Measurements from ENCODE around the gene RASIP1. TPM values are rescaled to one million over a fixed set of nuclear protein-coding genes. Genes with fewer than 3 reads are reported as not detected.

RASIP1 gene
- total and polyA plus RNA-seq, 2 of the 8 experiments (the other 6 are each of a cell fraction or from before 2014, with no cell fraction given), result 9.3 to 11.4 TPM

DNA sequence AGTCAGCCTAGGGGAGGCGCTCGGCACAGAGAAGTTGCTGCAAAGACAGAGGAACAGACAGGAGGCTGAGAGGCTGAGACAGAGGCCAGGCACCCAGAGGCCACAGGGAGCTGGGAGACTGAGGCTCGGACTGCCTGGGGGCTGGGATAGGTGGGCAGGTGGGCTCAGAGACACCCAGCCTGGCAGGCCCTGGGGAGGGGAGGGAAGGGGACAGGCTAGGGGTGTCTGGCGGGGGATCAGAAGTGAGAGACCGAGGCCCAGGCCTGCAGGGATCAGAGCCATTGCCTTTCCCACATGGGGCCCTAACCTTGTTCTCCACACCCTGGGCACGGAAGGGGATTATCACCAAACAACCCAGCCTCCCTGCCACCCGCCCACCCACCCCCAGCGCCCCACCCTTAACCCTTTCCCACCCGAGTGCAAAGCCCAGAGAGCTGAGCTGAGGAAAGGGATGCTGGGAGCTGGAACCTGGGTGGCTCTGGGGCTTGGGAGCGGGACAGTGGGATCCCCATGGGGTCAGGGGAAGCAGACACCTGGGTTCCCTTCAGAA is 68.9 kb downstream of the RASIP1 start (continued):
- no peak for TF ChIP-seq SIRT6 (IDR thresholded peaks at IDR 0.05; ENCODE audit: low read length)
- no peak for TF ChIP-seq NANOG (IDR thresholded peaks at IDR 0.05; ENCODE audit: insufficient read depth, low read depth, low read length, poor library complexity, severe bottlenecking)
- TF ChIP-seq HDAC6 (IDR thresholded peaks at IDR 0.05; ENCODE audit: low read depth, low read length), result no peak
- no peak for TF ChIP-seq JUN (IDR thresholded peaks at IDR 0.05; ENCODE audit: low read depth, low read length)
- TF ChIP-seq, protein P1, sequence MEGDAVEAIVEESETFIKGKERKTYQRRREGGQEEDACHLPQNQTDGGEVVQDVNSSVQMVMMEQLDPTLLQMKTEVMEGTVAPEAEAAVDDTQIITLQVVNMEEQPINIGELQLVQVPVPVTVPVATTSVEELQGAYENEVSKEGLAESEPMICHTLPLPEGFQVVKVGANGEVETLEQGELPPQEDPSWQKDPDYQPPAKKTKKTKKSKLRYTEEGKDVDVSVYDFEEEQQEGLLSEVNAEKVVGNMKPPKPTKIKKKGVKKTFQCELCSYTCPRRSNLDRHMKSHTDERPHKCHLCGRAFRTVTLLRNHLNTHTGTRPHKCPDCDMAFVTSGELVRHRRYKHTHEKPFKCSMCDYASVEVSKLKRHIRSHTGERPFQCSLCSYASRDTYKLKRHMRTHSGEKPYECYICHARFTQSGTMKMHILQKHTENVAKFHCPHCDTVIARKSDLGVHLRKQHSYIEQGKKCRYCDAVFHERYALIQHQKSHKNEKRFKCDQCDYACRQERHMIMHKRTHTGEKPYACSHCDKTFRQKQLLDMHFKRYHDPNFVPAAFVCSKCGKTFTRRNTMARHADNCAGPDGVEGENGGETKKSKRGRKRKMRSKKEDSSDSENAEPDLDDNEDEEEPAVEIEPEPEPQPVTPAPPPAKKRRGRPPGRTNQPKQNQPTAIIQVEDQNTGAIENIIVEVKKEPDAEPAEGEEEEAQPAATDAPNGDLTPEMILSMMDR (IDR thresholded peaks at IDR 0.05; ENCODE audit: control extremely low read depth in 1 of 3, insufficient read depth in 1 of 3, low read depth in 1 of 3, low read length in 3 of 3), result no peak

Measured in H1 (cell line).